ENCODE measurements around the gene MS4A10.

- TF ChIP-seq CTCF (IDR thresholded peaks at IDR 0.05) = no peak
- no peak for TF ChIP-seq POLR2AphosphoS5 (IDR thresholded peaks at IDR 0.05)
- no peak for TF ChIP-seq POLR2A (IDR thresholded peaks at IDR 0.05)
Observed at GRCh38 chr11:60782393-60783140, 2.6 kb upstream of the MS4A10 start.
